ENCODE measurements around the gene NAALADL2. TPM values are rescaled to one million over a fixed set of nuclear protein-coding genes. Genes with fewer than 3 reads are reported as not detected.
"Not testable (repeated sequence)": the region's sequence is repeated elsewhere in the genome, so short reads cannot be mapped to it uniquely, and the experiment has no call there.

Gene NAALADL2
- total RNA-seq, 1 donor from 2014 or later: 1.3 TPM

GRCh38 chr3:175787109-175787508, 928.0 kb downstream of the NAALADL2 start:
- DNase-seq (ENCODE audit: extremely low read depth, low read depth, low spot score): not testable (repeated sequence)

- DNase-seq (ENCODE audit: extremely low read depth, low read depth, low spot score): no peak
Observed at GRCh38 chr3:175792245-175792644, 933.1 kb downstream of the NAALADL2 start.

- no peak for DNase-seq (ENCODE audit: extremely low read depth, low read depth, low spot score)
Observed at GRCh38 chr3:175798326-175798725, 939.2 kb downstream of the NAALADL2 start.

GRCh38 chr3:175805825-175806224, 946.7 kb downstream of the NAALADL2 start:
- no peak for DNase-seq (ENCODE audit: extremely low read depth, low read depth, low spot score)

GRCh38 chr3:175807175-175807574, 948.0 kb downstream of the NAALADL2 start:
- no peak for DNase-seq (ENCODE audit: extremely low read depth, low read depth, low spot score)

- DNase-seq (ENCODE audit: extremely low read depth, low read depth, low spot score): no peak
Observed at GRCh38 chr3:175818811-175819464, 959.8 kb downstream of the NAALADL2 start.

GRCh38 chr3:175822766-175823491, 963.8 kb downstream of the NAALADL2 start:
- DNase-seq (ENCODE audit: extremely low read depth, low read depth, low spot score): not testable (repeated sequence)

GRCh38 chr3:175825016-175825580, 966.0 kb downstream of the NAALADL2 start:
- not testable (repeated sequence) for DNase-seq (ENCODE audit: extremely low read depth, low read depth, low spot score)

GRCh38 chr3:175826759-175827158, 967.6 kb downstream of the NAALADL2 start:
- DNase-seq (ENCODE audit: extremely low read depth, low read depth, low spot score): no peak

- DNase-seq (ENCODE audit: extremely low read depth, low read depth, low spot score): not testable (repeated sequence)
Observed at GRCh38 chr3:175829809-175830208, 970.7 kb downstream of the NAALADL2 start.

- not testable (repeated sequence) for DNase-seq (ENCODE audit: extremely low read depth, low read depth, low spot score)
Observed at GRCh38 chr3:175835763-175836162, 976.6 kb downstream of the NAALADL2 start.

GRCh38 chr3:175836617-175837016, 977.5 kb downstream of the NAALADL2 start:
- DNase-seq (ENCODE audit: extremely low read depth, low read depth, low spot score): no peak

GRCh38 chr3:175837962-175838361, 978.8 kb downstream of the NAALADL2 start:
- DNase-seq (ENCODE audit: extremely low read depth, low read depth, low spot score): no peak

- DNase-seq (ENCODE audit: extremely low read depth, low read depth, low spot score): no peak
Observed at GRCh38 chr3:175839366-175840005, 980.4 kb downstream of the NAALADL2 start.

GRCh38 chr3:175851541-175851940, 992.4 kb downstream of the NAALADL2 start:
- no peak for DNase-seq (ENCODE audit: extremely low read depth, low read depth, low spot score)

- DNase-seq (ENCODE audit: extremely low read depth, low read depth, low spot score): no peak
Observed at GRCh38 chr3:175852560-175852959, 993.4 kb downstream of the NAALADL2 start.

GRCh38 chr3:175857666-175858270, 998.6 kb downstream of the NAALADL2 start:
- no peak for DNase-seq (ENCODE audit: extremely low read depth, low read depth, low spot score)
